NCI-H2196 treated with DMSO at 0.1 percent for 48 hours (cell line): Measurements from ENCODE around the gene FAS.

Source experiments
- DNase-seq: peaks from one replicate; lab custom pipeline; 2025; ENCODE audit not compliant: unreplicated experiment; lab: John Stamatoyannopoulos, UW

FAS gene

DNA sequence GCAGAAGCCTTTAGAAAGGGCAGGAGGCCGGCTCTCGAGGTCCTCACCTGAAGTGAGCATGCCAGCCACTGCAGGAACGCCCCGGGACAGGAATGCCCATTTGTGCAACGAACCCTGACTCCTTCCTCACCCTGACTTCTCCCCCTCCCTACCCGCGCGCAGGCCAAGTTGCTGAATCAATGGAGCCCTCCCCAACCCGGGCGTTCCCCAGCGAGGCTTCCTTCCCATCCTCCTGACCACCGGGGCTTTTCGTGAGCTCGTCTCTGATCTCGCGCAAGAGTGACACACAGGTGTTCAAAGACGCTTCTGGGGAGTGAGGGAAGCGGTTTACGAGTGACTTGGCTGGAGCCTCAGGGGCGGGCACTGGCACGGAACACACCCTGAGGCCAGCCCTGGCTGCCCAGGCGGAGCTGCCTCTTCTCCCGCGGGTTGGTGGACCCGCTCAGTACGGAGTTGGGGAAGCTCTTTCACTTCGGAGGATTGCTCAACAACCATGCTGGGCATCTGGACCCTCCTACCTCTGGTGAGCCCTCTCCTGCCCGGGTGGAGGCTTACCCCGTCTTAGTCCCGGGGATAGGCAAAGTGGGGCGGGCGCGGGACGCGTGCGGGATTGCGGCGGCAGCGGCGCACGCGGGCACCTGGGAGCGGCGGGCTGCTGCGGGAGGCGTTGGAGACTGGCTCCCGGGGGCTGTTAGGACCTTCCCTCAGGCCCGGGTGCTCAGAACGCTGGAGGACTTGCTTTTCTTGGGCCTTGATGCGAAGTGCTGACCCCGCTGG lies at the start of gene FAS:
FAS (plus strand) TSS at position 415 of the 777 bp plus-strand sequence; CDS start at position 494, 79 bp downstream.
- no peak for DNase-seq

DNA sequence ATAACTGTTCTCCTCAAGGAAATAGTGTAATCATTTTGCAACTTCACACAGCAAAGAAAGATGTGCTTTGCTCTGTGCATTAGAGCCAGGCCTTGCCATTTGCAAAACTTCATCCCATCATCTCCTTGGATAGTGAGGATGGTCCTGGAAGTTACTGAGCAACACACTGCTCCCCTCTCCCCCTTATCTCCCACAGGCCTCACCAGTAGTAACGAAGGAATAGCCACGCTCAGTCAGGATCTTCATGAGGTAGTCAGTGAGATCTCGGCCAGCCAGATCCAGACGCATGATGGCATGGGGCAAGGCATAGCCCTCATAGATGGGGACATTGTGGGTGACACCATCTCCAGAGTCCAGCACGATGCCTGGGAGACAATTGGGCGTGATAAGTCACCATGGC lies 49.6 kb upstream of the FAS start:
- DNase-seq = no peak

DNA sequence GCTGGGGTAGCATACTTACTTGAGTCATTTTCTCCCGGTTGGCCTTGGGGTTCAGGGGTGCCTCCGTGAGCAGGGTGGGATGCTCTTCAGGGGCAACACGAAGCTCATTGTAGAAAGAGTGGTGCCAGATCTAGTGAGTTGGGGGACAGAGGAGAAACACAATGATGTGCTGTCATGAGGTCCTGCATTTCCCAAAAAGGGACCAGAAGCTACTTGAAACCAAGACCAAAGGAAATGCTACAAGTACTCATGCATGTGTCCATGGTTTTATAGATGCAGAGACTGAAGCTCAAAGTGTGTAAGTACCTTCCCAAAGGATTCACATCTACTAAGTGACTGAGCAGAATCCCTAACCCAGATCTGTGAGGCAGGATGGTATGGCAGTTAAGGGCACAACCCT lies 46.8 kb upstream of the FAS start:
- no peak for DNase-seq

DNA sequence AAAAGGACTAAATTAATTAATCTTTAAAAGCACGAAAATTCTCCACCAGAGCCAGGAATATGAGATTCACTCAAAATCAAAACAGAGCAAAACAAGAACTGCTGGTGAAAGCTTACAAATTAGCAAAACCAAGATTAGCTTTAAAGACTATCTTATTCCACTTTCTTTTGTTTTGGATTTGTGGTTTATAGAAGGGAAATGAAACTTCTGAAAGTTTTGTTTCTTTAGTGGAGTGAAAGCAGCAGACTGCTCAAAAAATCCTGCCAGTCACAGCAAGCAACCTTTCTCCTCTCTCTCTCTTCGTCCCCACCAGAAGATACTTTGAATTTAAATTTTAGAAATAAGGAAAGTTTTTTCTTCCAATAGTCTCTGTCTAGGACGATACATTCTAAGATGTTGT lies 45.8 kb upstream of the FAS start:
- no peak for DNase-seq

DNA sequence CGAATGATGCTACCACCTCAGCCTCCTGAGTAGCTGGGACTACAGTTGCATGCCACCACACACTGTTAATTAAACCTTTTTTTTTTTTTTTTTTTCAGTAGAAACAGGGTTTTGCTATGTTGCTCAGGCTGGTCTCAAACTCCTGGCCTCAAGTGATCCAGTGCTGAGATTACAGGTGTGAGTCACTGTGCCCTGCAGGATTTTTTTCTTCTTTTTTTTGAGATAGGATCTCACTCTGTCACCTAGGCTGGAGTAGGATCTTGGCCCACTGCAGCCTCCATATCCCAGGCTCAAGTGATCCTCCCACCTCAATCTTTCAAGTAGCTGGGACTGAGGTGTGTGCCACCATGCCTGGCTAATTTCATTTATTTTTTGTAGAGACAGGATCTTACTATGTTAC lies 44.4 kb upstream of the FAS start:
- DNase-seq = no peak

DNA sequence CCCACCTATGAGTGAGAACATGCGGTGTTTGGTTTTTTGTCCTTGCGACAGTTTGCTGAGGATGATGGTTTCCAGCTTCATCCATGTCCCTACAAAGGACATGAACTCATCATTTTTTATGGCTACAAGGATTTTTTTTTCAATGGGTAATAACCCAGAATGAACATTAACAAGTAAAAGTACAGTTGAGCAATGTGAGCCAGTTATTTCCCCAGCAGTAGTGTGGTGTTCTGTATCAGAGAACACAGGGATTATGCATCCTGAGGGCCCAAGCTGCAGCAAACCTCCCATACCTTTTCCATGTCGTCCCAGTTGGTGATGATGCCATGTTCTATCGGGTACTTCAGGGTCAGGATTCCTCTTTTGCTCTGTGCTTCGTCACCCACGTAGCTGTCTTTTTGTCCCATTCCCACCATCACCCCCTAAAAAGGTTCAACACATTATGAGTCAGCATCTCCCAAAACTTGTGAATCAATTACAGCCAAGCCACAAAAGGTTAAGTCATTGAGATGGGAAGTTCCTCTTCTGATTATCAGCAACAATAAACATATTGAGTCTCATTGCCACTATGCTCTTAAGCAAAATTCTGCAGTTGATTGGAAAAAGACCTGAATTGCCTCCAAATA lies 43.5 kb upstream of the FAS start:
- no peak for DNase-seq

DNA sequence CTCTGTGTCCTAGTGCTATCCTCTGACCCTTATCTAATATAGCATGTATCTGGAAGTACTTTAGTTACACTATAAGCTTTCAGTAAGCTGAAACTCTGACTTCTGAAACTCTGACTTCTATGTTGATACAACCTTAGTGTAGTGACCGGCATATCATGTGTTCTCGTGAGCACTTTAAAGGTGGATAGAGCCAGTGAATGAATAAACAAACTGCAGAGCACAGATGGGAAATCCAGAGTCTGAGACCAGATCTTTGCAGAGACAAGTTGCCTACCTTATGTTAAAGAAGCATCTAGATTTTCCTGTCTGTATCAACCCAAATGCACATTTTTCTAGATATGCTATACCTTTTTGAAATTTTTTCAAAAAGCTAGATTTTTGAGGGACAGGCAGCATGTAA lies 41.5 kb upstream of the FAS start:
- DNase-seq = no peak

DNA sequence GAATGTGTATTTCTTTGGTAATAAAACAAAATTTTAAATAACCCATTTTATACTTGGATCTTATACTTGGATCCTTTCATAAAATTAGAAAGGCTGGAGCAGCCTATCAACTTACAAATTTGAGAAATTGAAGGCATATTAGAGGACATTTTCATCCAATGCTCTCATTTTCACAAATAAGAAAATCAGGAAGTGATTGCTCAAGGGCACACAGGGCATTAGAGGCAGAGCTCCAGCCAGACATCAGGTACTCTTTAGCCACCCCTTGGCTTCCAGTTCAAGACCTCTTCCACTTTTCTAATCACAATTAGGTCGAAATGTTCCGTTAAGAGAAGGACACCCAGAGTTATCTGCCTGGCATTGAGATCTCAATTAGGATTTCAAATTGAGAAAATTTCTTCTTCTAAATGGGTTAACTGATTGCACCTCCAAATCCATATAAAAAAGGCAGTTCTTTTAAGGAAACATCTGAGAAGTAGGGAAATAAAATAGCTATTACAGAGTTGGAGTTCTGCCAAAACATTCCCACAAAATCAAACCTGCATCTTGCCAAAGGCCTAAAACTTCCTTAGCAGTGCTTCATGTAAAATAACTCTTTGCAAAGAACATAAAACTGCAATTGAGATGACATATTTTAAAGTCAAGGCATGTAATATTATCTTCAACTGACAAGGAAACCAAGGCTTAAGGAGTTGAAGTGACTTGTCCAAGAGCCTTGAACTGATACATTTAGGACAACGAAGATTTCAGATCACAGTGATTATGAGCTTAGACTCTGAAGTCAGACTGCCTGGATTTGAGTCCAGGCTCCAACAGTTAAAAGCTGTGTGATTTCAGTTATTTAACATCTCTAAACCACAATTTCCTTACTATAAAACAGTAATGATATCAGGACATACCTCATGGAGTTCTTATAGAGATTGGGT lies 40.4 kb upstream of the FAS start:
- DNase-seq = no peak

DNA sequence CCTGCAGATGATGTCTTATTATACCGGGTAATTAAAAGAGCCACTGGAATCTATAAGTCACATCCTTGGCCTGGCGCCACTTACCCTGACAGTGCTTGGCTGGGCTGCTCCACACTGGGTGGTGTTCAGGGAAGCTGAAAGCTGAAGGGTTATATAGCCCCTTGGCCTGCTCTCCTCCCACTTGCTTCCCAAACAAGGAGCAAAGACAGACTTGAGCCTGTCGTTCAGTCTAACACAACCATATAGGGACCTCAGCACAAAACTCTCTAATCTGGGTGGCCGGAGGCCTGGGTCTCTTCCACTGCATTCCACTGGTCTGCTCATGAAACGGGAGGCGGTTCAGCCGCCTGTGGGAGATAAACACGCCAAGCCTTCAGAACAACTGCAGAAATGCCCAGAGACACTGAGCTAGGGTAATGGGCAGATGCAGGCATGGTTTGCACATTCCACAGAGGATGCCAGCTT lies 37.9 kb upstream of the FAS start, which contains the start of gene ACTA2:
ACTA2 (minus strand) TSS at position 127 of the 465 bp plus-strand sequence. CDS start 3,843 bp downstream, outside the sequence.
- no peak for DNase-seq

DNA sequence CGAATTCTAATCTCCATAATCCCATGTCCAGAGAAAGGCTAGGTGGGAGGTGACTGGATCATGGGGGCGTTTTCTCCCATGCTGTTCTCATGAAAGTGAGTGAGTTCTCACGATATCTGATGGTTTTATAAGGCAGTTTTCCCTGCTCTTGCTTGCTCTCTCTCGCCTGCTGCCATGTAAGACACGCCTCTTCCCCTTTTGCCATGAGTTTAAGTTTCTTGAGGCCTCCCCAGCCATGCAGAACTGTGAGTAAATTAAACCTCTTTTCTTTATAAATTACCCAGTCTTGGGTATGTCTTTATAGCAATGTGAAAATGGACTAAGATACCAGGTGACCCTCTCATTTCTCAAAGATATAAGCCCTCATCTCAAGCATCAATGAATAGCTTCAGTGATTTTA lies 36.9 kb upstream of the FAS start:
- no peak for DNase-seq

DNA sequence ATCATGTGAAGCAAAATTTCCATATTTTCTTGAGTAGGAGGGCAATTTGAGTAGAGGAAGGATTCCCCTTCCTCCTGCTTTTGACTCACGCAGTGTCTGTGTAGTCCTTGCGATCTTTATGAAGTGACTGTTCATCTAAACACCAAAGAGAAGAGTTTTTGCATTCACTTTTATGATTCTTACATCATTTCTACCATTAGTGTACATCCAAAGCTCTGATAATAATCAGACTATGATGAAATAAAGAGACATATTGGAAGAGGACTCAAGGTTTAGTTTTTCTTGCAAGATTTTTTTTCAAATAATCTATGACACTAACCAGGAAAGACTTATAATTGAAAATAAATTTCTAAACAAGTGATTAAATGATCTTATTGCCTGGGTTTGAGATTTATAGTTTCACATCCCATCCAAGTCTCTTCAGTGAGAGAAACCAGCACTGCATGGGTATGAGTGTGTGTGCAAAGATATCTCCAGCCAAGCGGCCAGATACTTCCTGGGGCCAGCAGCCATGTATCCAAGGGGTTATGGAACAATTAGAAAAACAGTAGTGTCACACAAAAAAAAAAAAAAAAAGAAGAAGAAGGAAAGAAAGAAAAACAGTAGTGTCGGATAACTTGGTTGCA lies 36.0 kb upstream of the FAS start:
- no peak for DNase-seq

DNA sequence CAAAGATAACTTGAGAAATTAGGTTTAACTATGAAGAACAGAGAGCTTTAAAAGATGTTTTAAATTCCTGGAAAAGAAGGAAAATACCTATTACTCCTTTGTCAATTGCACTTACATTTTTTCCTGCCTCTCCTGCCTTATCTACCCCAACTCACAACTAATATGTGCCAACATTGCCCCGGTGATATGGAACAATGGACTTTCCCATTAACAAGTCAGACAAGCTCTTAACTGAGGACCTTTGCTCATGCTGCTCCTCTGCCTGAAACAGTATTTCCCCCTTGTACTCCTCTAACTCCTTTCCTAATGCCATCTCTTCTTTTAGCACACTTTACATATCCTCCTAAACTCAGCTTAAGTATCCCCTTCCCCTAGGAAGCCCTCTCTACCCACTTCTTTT lies 33.2 kb upstream of the FAS start:
- no peak for DNase-seq

DNA sequence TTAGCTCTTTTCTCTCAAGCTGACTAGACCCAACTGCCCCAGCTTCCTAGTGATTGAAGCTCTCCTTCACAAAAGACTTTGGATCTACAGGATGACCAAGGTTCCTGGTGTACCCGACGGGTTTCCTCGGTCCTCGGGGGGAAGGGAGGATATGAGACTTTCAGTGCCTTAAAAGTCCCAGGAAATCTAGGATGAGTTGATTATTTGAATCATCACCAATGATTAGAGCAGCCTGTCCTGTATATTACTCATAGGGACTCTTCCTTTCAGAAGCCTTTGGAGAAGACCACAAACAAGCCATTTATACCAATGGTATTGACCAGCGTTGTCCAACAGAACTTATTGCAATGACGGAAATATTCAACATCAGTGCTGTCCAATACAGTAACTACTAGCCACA lies 31.9 kb upstream of the FAS start:
- no peak for DNase-seq

DNA sequence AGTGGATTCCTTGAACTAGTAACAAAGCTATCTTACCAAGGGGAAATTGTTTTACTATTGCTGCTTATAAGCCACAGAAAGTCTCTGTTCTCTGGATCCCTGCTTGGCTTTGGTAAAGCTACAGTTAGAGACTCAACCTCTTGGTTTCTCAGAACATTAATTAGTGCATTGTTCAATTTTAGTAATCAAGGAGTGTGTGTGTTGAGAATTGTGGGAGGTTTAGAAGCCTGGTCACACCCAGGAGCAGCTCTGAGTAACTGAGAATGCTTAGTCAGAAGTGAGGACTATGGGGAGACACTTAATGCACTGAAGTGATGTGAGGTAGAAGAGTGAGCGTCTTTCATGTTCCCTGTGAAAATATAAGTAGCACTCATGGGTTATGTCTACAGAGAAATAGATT lies 29.8 kb upstream of the FAS start:
- DNase-seq = no peak

DNA sequence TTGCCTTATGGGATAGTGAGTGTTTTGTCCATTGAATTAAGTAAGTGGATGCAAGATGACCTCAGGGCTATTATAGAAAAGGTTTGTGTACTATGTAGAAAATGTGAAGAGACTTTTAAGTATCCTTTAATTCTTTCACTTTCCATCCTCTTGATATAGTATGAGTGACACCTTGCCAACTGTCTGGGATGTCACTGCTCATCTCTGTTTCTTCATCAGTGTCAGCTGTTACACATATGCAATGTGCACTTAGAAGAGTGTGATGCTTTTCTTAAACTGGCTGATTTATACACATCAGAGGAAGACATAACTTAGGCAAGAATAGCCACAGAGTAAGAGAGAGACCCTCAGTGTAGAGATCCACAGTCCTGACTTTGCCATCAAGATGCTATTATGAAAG lies 29.3 kb upstream of the FAS start:
- no peak for DNase-seq

DNA sequence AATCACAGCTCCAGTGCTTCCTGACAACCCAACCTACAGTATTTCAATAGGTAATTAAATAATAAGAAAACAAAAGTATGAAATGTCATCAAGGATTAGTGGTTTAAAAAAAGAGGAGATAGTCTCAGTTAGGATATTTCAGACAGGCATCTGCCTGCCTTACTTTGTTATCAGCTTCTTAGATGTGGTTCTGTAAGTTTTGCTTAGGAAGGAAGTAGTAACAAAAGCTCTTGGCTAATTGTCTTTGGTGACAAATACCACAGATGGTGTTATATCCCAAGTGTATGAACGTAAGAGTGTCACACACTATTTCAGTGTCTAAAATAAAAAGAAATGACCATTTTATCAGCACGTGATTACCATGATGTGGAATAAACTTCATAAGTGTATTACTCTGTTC lies 28.3 kb upstream of the FAS start:
- no peak for DNase-seq

DNA sequence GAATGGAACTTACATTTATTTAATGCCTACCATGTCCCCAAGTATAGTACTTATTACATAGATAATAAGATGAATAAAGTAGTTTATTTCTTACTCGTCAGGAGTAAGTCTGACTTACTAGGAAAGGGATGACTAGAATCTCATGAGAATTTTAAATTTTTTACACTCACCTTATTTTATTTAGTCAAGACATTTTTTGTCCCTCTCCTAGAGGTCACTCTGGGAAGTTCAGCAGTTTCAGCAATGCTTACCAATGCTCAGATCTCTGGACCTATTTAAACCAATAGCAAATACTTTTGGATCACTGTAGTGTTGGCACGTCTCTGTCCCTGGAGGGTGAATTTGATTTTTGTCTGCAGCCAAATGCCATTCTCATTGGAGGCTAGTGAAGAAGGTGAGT lies 27.3 kb upstream of the FAS start:
- no peak for DNase-seq

DNA sequence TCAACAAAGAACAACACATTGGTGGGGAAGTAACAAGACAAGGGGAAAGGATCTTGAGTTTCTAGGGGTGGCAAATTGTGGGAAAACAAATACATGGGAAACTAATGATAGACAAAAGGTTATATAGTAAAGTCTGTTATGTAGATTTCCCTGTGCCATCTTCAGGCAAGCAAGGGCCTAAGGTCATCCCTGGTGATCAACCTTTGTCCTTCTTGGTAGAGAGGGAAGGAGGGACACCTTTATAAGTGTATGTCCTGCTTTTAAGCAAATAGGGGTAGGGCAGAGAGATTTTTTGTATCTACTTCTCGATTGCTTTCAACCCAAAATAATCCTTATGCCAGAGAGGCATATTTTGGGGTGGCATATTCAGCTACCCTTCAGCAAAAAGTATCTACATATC lies 26.2 kb upstream of the FAS start:
- DNase-seq = no peak

DNA sequence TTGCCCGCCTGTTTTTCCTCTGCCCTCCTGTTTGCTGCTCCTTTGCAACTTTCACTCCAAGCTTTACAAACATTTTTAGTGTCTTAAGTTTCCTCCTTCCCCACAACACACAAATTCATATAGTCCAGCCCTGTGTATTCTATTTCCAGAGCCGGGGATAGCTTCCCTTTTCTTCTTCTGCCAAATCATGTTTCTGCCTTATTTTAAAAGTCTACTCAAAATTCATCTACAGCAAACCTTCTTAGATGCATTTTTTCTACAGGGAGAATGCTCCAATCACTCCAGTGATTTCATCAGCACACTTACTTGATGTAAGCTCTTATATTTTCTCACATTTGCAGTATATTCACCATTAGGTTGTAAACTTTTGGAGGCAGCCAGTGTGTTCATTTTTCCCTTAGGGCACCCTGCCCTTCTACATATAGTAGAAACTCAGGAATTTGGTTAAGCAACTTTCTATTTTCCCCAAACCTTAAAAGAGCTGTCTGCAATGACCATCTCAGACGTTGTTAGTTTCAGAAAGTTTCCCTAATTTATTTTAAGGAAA lies 25.7 kb upstream of the FAS start:
- DNase-seq = no peak

DNA sequence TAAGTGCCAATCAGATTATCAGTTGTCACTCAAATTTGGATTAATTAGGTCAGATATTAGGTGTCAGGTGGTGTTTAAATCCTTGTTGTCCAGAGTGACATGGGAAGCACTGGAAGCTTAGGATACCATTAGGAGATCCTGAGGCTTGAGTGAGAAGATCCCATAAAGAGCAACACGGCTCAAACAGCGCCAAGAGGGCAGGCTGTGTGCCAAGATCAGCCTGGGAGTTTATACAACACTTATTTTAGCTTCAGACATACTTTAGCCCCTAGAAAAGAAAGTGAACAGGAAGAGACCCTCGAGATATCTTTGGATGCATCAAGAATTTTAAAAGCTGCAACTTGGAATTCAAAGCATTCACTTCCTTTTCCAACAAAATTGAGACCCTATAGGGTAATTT lies 23.8 kb upstream of the FAS start:
- DNase-seq = no peak

DNA sequence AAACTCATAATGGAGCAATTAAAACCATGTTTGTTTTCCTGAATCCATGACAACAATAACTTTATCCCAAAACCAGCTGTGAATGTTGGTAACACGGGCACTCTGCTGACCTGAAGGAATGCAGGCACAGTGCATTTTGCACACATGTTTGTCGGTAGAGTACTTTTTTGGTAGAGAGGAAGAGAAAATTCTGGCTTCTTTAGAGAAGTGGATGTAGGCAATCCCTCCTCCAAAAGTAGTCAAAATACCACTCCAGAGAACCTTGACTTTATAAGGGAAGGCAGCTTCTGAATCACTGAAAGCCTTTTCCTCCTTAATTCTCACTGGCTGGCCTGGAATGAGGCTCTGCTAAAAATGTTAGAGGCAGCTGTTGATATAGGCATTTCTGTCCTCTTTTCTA lies 22.2 kb upstream of the FAS start:
- no peak for DNase-seq
